Prostate gland (tissue), 2 donors: ENCODE measurements around the gene ZNF221. TPM values are rescaled to one million over a fixed set of nuclear protein-coding genes. Genes with fewer than 3 reads are reported as not detected.
"Not testable (repeated sequence)": the region's sequence is repeated elsewhere in the genome, so short reads cannot be mapped to it uniquely, and the experiment has no call there.

Experiments
- DNase-seq: peaks from one replicate; pipeline ENCODE4 v3.0.0-alpha.2; 2019; ENCODE audit warnings: low spot score
- H3K27ac ChIP-seq, 2 donors: fragments of 200-600 bp; sonication (generic); 2 replicates each; pipeline ENCODE4 v1.5.1; 2017 to 2019
- H3K27me3 ChIP-seq: fragments of 200-600 bp; sonication (generic); replicated peaks from 2 replicates; pipeline ENCODE4 v1.5.1; 2019; ENCODE audit not compliant: insufficient read depth
- H3K36me3 ChIP-seq, 2 donors: fragments of 200-600 bp; sonication (generic); 1 replicate in 1 of 2; 2 replicates in 1 of 2; pipeline versions ENCODE4 v1.5.1 to v1.8.1; 2017 to 2019
- H3K4me1 ChIP-seq: fragments of 200-600 bp; sonication (generic); replicated peaks from 2 replicates; pipeline ENCODE4 v1.5.1; 2019
- H3K4me3 ChIP-seq, 2 donors: fragments of 200-600 bp; sonication (generic); 2 replicates each; pipeline ENCODE4 v1.5.1; 2017 to 2019
- H3K9me3 ChIP-seq: fragments of 200-600 bp; sonication (generic); 2 replicates; pipeline ENCODE4 v1.5.1; 2017
- CTCF ChIP-seq, 4 experiments: fragments of 200-600 bp in 2 of 4; fragments of 450-650 bp in 2 of 4; sonication (generic) in 2 of 4; IDR thresholded peaks; 1 replicate in 3 of 4; 2 replicates in 1 of 4; pipeline ENCODE4 v1.5.1; 2016 to 2019; ENCODE audit warnings: antibody characterized with exemption in 4 of 4, mild to moderate bottlenecking in 2 of 4, moderate library complexity in 2 of 4
- POLR2A ChIP-seq: fragments of 450-650 bp; IDR thresholded peaks from one replicate; pipeline ENCODE4 v1.6.1; 2016; ENCODE audit warnings: antibody characterized with exemption, mild to moderate bottlenecking
- POLR2AphosphoS5 ChIP-seq: sonication (generic); formaldehyde crosslinking; IDR thresholded peaks from one replicate; pipeline ENCODE4 v1.6.1; 2017; ENCODE audit warnings: antibody characterized with exemption
- WGBS: methylation state at CpG from one replicate; pipeline ENCODE4 v1.1.5; 2018; 5-methylcytosine and 5-hydroxymethylcytosine counted together
- intact Hi-C: fragments of 100-400 bp; cut with DNase I; formaldehyde crosslinking; loops from one replicate; pipeline ENCODE4 v1.14.2; 2022
- total RNA-seq, 2 donors: library from RNA; depleted of rRNA; stranded (reverse); fragments of >200 nt; gene quantifications; one replicate each; pipeline ENCODE4 v1.1.0, GENCODE V29; 2016

The ZNF221 gene
- total RNA-seq, 2 donors from 2014 or later = 7.6 to 8.0 TPM

DNA sequence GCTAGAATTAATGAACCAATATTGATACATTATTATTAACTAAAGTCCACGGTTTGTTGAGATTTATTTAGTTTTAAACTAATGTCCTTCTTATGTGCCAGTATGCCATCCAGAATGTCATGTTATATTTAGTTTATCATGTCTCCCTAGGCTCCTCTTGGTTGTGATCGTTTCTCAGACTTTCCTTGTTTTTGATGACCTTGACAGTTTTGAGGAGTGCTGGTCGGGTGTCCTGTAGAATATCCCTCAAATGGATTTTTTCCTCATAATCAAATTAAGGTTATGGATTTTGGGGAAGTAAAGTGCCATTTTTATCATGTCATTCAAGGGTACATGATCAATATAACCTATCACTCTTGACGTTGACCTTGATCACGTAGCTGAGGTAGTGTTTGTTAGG, 9.8 kb upstream of the ZNF221 start:
- no peak overlapping the region for H3K4me3 ChIP-seq
- no peak for DNase-seq
- TF ChIP-seq POLR2AphosphoS5 = no peak
- no peak for TF ChIP-seq CTCF (IDR thresholded peaks at IDR 0.05)
- intact Hi-C loops = no loop called here
- H3K4me1 ChIP-seq = no peaks in the 10 kb centered on the region
- no peaks in the 10 kb centered on the region for H3K36me3 ChIP-seq
- no peaks in the 10 kb centered on the region for H3K27me3 ChIP-seq
- WGBS = 69% methylated on average over 5 of the region's 5 CpGs
- H3K9me3 ChIP-seq = no peaks in the 10 kb centered on the region
- H3K27ac ChIP-seq = no peak overlapping the region

DNA sequence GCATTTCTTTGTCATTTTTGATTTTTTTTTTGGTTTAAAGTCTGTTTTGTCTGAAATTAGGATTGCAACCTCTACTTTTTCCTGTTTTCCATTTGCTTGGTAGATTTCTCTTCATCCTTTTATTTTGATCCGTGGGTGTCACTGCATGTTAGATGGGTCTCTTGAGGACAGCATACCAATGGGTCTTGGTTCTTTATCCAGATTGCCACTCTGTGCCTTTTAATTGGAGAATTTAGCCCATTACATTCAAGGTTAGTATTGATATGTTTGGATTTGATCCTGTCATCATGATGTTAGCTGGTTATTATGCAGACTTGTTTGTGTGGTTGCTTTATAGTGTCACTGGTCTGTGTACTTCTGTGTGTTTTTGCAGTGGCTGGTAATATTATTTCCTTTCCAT, 3.6 kb upstream of the ZNF221 start:
- intact Hi-C loops, H3K4me1 ChIP-seq, H3K4me3 ChIP-seq, H3K36me3 ChIP-seq, DNase-seq, H3K9me3 ChIP-seq, H3K27me3 ChIP-seq, H3K27ac ChIP-seq: not testable (repeated sequence)
- WGBS = 0% methylated on average over 1 of the region's 1 CpG

- H3K9me3 ChIP-seq, H3K4me3 ChIP-seq, H3K27me3 ChIP-seq, H3K4me1 ChIP-seq, intact Hi-C loops, DNase-seq, H3K36me3 ChIP-seq, H3K27ac ChIP-seq: not testable (repeated sequence)
- WGBS = 85% methylated on average over 2 of the region's 2 CpGs
Observed at GRCh38 chr19:43949803-43950202, 1.2 kb upstream of the ZNF221 start.

- Histone ChIP-seq H3K36me3 (no peaks in the 10 kb centered on the region), H3K9me3 (no peaks in the 10 kb centered on the region), H3K4me1 (no peaks in the 10 kb centered on the region), H3K4me3 (no peak overlapping the region), H3K27me3 (no peaks in the 10 kb centered on the region), H3K27ac (no peak overlapping the region)
- WGBS = 97% methylated on average over 3 of the region's 3 CpGs
- intact Hi-C loops = no loop called here
- DNase-seq = no peak
- TF ChIP-seq CTCF (IDR thresholded peaks at IDR 0.05) (no peak), POLR2AphosphoS5 (no peak)
Observed at GRCh38 chr19:43956827-43957226, 5.8 kb downstream of the ZNF221 start.

DNA sequence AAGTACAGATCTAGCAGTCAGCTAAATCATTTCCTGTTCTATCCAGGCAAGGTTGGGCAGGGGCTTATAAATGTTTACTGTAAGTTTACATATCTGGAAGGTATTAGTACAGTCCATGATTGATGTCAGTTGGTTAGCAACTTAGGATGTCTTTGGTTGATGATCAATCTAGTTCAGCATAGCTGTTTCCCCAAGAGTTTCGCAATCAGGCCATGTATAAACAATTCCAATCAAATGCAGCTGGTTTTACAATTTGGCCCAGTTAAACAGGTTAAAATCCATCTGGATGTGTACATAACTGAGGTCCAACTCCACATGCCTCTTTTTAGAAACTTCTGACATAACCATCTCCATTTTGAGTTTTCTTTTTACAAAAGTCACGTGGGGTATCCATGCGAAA, 6.9 kb downstream of the ZNF221 start:
- Histone ChIP-seq H3K9me3 (no peaks in the 10 kb centered on the region), H3K4me1 (no peaks in the 10 kb centered on the region), H3K4me3 (no peak overlapping the region), H3K27ac (no peak overlapping the region), H3K36me3 (no peaks in the 10 kb centered on the region), H3K27me3 (no peaks in the 10 kb centered on the region)
- DNase-seq = no peak
- intact Hi-C loops = no loop called here
- TF ChIP-seq POLR2AphosphoS5 (no peak), CTCF (IDR thresholded peaks at IDR 0.05) (no peak), POLR2A (no peak)
- 97% methylated on average over 3 of the region's 3 CpGs for WGBS

GRCh38 chr19:43960411-43960810, 9.4 kb downstream of the ZNF221 start:
- Histone ChIP-seq H3K27ac (no peak overlapping the region), H3K36me3 (no peaks in the 10 kb centered on the region), H3K9me3 (no peaks in the 10 kb centered on the region), H3K27me3 (no peaks in the 10 kb centered on the region), H3K4me3 (no peak overlapping the region), H3K4me1 (no peaks in the 10 kb centered on the region)
- intact Hi-C loops = no loop called here
- DNase-seq = no peak
- WGBS = 71% methylated on average over 4 of the region's 4 CpGs
- TF ChIP-seq POLR2A = no peak
- TF ChIP-seq POLR2AphosphoS5 = no peak
